Mesenchymal stem cell (in vitro differentiated cells and primary cell): ENCODE results near the gene SUB1.

ENCODE experiments used
- DNase-seq: peaks from one replicate; pipeline ENCODE4 v3.0.0-alpha.2; 2013
- H2AFZ ChIP-seq: one replicate; pipeline ENCODE4 v1.6.1; 2013; ENCODE audit warnings: low read depth, mild to moderate bottlenecking, control low read depth, inconsistent platforms, low read length, moderate library complexity
- H2AK5ac ChIP-seq: 2 replicates; pipeline ENCODE4 v1.6.1; 2013; ENCODE audit warnings: low read length, moderate library complexity, mild to moderate bottlenecking, inconsistent platforms; ENCODE audit not compliant: severe bottlenecking
- H2BK120ac ChIP-seq: one replicate; pipeline ENCODE4 v1.6.1; 2013; ENCODE audit warnings: low read depth, mild to moderate bottlenecking, inconsistent platforms, low read length, moderate library complexity
- H2BK12ac ChIP-seq, 2 experiments: one replicate each; pipeline ENCODE4 v1.6.1; 2013; ENCODE audit warnings: inconsistent platforms in 2 of 2, low read length in 2 of 2, mild to moderate bottlenecking in 2 of 2, moderate library complexity in 2 of 2, control low read depth in 1 of 2
- H2BK15ac ChIP-seq: one replicate; pipeline ENCODE4 v1.6.1; 2013; ENCODE audit warnings: mild to moderate bottlenecking, low read depth, inconsistent platforms; ENCODE audit not compliant: poor library complexity, severe bottlenecking
- H2BK5ac ChIP-seq: 2 replicates; pipeline ENCODE4 v1.6.1; 2013; ENCODE audit warnings: low read depth, mild to moderate bottlenecking, low read length, control low read depth, inconsistent platforms; ENCODE audit not compliant: poor library complexity, severe bottlenecking
- H3K14ac ChIP-seq, 2 experiments: one replicate each; pipeline ENCODE4 v1.6.1; 2013; ENCODE audit warnings: inconsistent platforms in 2 of 2, low read length in 2 of 2, control low read depth in 1 of 2, mild to moderate bottlenecking in 1 of 2, moderate library complexity in 1 of 2
- H3K18ac ChIP-seq, 2 experiments: one replicate each; pipeline ENCODE4 v1.6.1; 2013; ENCODE audit warnings: inconsistent platforms in 2 of 2, low read length in 2 of 2, control low read depth in 1 of 2, low read depth in 1 of 2, mild to moderate bottlenecking in 1 of 2
- H3K23ac ChIP-seq, 2 experiments: one replicate each; pipeline ENCODE4 v1.6.1; 2013; ENCODE audit warnings: inconsistent platforms in 2 of 2, low read length in 2 of 2, mild to moderate bottlenecking in 2 of 2, moderate library complexity in 2 of 2, control low read depth in 1 of 2
- H3K27ac ChIP-seq: 2 replicates; pipeline ENCODE4 v1.5.1; 2013; ENCODE audit warnings: mild to moderate bottlenecking, moderate library complexity, low read length, control low read depth, inconsistent platforms; ENCODE audit not compliant: poor library complexity, severe bottlenecking
- H3K27me3 ChIP-seq, 2 experiments: 2 replicates each; pipeline versions ENCODE4 v1.6.1 to v1.7.0; 2013; ENCODE audit warnings: low read length in 2 of 2, mild to moderate bottlenecking in 2 of 2, moderate library complexity in 2 of 2, control low read depth in 1 of 2, inconsistent platforms in 1 of 2; ENCODE audit not compliant: control insufficient read depth in 1 of 2, insufficient read depth in 1 of 2
- H3K36me3 ChIP-seq, 2 experiments: 2 replicates each; pipeline versions ENCODE4 v1.6.1 to v1.7.0; 2013; ENCODE audit warnings: low read length in 2 of 2, control low read depth in 1 of 2, inconsistent platforms in 1 of 2, low read depth in 1 of 2, mild to moderate bottlenecking in 1 of 2; ENCODE audit not compliant: insufficient read depth in 2 of 2, control insufficient read depth in 1 of 2
- H3K4ac ChIP-seq, 2 experiments: one replicate each; pipeline ENCODE4 v1.6.1; 2013; ENCODE audit warnings: inconsistent platforms in 2 of 2, low read length in 2 of 2, mild to moderate bottlenecking in 2 of 2, moderate library complexity in 2 of 2, control low read depth in 1 of 2, low read depth in 1 of 2
- H3K4me1 ChIP-seq: 2 replicates; pipeline ENCODE4 v1.6.1; 2013; ENCODE audit warnings: low read depth, low read length, control low read depth; ENCODE audit not compliant: control insufficient read depth, insufficient read depth
- H3K4me2 ChIP-seq: 2 replicates; pipeline ENCODE4 v1.6.1; 2013; ENCODE audit warnings: low read length, mild to moderate bottlenecking, inconsistent platforms; ENCODE audit not compliant: poor library complexity, severe bottlenecking
- H3K4me3 ChIP-seq, 2 experiments: 2 replicates each; pipeline versions ENCODE4 v1.5.1 to v1.7.0; 2013; ENCODE audit warnings: low read length in 2 of 2, mild to moderate bottlenecking in 2 of 2, control low read depth in 1 of 2, low read depth in 1 of 2; ENCODE audit not compliant: insufficient read depth in 1 of 2
- H3K79me1 ChIP-seq: replicated peaks from 2 replicates; pipeline ENCODE4 v1.6.1; 2013; ENCODE audit warnings: mild to moderate bottlenecking, control low read depth, low read length, inconsistent platforms; ENCODE audit not compliant: poor library complexity, severe bottlenecking
- H3K9ac ChIP-seq: 2 replicates; pipeline ENCODE4 v1.7.0; 2013; ENCODE audit warnings: mild to moderate bottlenecking, low read length, moderate library complexity
- H3K9me3 ChIP-seq: 2 replicates; pipeline ENCODE4 v1.7.0; 2013; ENCODE audit warnings: mild to moderate bottlenecking, low read length; ENCODE audit not compliant: control insufficient read depth
- H4K8ac ChIP-seq: one replicate; pipeline ENCODE4 v1.6.1; 2013; ENCODE audit warnings: inconsistent platforms, mild to moderate bottlenecking, low read length, moderate library complexity
- H4K91ac ChIP-seq: one replicate; pipeline ENCODE4 v1.6.1; 2013; ENCODE audit warnings: mild to moderate bottlenecking, low read length, inconsistent platforms
- WGBS: methylation state at CpG from one replicate; pipeline ENCODE4 v1.1.7; 2013; ENCODE audit warnings: mixed read lengths; 5-methylcytosine and 5-hydroxymethylcytosine counted together

The SUB1 gene

GRCh38 chr5:32539981-32540845 is 45.1 kb upstream of the SUB1 start:
- no peak overlapping the region for H2AK5ac ChIP-seq
- no peaks in the 10 kb centered on the region for H3K27me3 ChIP-seq
- no peak overlapping the region for H3K4me3 ChIP-seq
- no peak overlapping the region for H2BK120ac ChIP-seq
- no peak overlapping the region for H4K91ac ChIP-seq
- H3K4ac ChIP-seq, result no peak overlapping the region
- H3K4me1 ChIP-seq, result no peaks in the 10 kb centered on the region
- no peak overlapping the region for H4K8ac ChIP-seq
- H3K9me3 ChIP-seq, result no peaks in the 10 kb centered on the region
- no peak overlapping the region for H2BK12ac ChIP-seq
- no peak overlapping the region for H3K14ac ChIP-seq
- H2BK15ac ChIP-seq, result no peak overlapping the region
- 76% methylated on average over 6 of the region's 6 CpGs for WGBS
- no peak overlapping the region for H3K18ac ChIP-seq
- no peak for DNase-seq
- H3K36me3 ChIP-seq, result no peaks in the 10 kb centered on the region
- H3K23ac ChIP-seq, result no peak overlapping the region
- H3K4me2 ChIP-seq, result no peak overlapping the region
- no peaks in the 10 kb centered on the region for H3K79me1 ChIP-seq
- H2BK5ac ChIP-seq, result no peak overlapping the region
- H2AFZ ChIP-seq, result no peak overlapping the region
- H3K9ac ChIP-seq, result no peak overlapping the region
- H3K27ac ChIP-seq, result no peak overlapping the region

- Histone ChIP-seq H2BK5ac (no peak overlapping the region), H3K23ac (no peak overlapping the region), H3K9ac (no peak overlapping the region), H2BK15ac (no peak overlapping the region), H2AFZ (no peak overlapping the region), H3K18ac (no peak overlapping the region), H3K14ac (no peak overlapping the region), H4K91ac (no peak overlapping the region), H3K79me1 (no peaks in the 10 kb centered on the region), H3K27me3 (no peaks in the 10 kb centered on the region), H3K4me3 (no peak overlapping the region), H2AK5ac (no peak overlapping the region), H3K4me2 (no peak overlapping the region), H3K4me1 (no peaks in the 10 kb centered on the region), H2BK120ac (no peak overlapping the region), H2BK12ac (no peak overlapping the region), H3K4ac (no peak overlapping the region), H4K8ac (no peak overlapping the region), H3K9me3 (no peaks in the 10 kb centered on the region), H3K27ac (no peak overlapping the region), H3K36me3 (no peaks in the 10 kb centered on the region)
- 100% methylated on average over 3 of the region's 4 CpGs for WGBS
- DNase-seq, result no peak
Measured at GRCh38 chr5:32541241-32541640, 44.1 kb upstream of the SUB1 start.

- no peak overlapping the region for H2AK5ac ChIP-seq
- no peak overlapping the region for H3K4ac ChIP-seq
- no peak overlapping the region for H4K8ac ChIP-seq
- no peak overlapping the region for H2BK5ac ChIP-seq
- no peak overlapping the region for H2BK12ac ChIP-seq
- H3K36me3 ChIP-seq, result no peaks in the 10 kb centered on the region
- no peak overlapping the region for H3K4me2 ChIP-seq
- no peak overlapping the region for H2BK120ac ChIP-seq
- H3K18ac ChIP-seq, result no peak overlapping the region
- H3K27ac ChIP-seq, result no peak overlapping the region
- 68% methylated on average over 8 of the region's 10 CpGs for WGBS
- H2AFZ ChIP-seq, result no peak overlapping the region
- no peak overlapping the region for H3K14ac ChIP-seq
- no peaks in the 10 kb centered on the region for H3K27me3 ChIP-seq
- no peaks in the 10 kb centered on the region for H3K9me3 ChIP-seq
- H3K23ac ChIP-seq, result no peak overlapping the region
- H3K4me3 ChIP-seq, result no peak overlapping the region
- no peak overlapping the region for H4K91ac ChIP-seq
- no peaks in the 10 kb centered on the region for H3K79me1 ChIP-seq
- DNase-seq, result peak; percentile 35
- no peak overlapping the region for H2BK15ac ChIP-seq
- H3K9ac ChIP-seq, result no peak overlapping the region
- no peaks in the 10 kb centered on the region for H3K4me1 ChIP-seq
Measured at GRCh38 chr5:32542216-32543059, 42.9 kb upstream of the SUB1 start.

GRCh38 chr5:32543291-32543690 is 42.1 kb upstream of the SUB1 start:
- no peak overlapping the region for H3K4me3 ChIP-seq
- H2AFZ ChIP-seq, result no peak overlapping the region

More at GRCh38 chr5:32543291-32543690, 42.1 kb upstream of the SUB1 start:
- Histone ChIP-seq H2BK5ac (no peak overlapping the region), H3K9me3 (no peaks in the 10 kb centered on the region), H3K27ac (no peak overlapping the region), H3K18ac (no peak overlapping the region), H2BK15ac (no peak overlapping the region), H2AK5ac (no peak overlapping the region), H3K9ac (no peak overlapping the region), H3K27me3 (no peaks in the 10 kb centered on the region), H3K79me1 (no peaks in the 10 kb centered on the region), H3K4ac (no peak overlapping the region), H4K8ac (no peak overlapping the region), H3K14ac (no peak overlapping the region), H3K36me3 (no peaks in the 10 kb centered on the region), H3K4me2 (no peak overlapping the region), H3K23ac (no peak overlapping the region), H3K4me1 (no peaks in the 10 kb centered on the region), H2BK12ac (no peak overlapping the region), H2BK120ac (no peak overlapping the region), H4K91ac (no peak overlapping the region)
- no peak for DNase-seq
- WGBS, result 93% methylated on average over 8 of the region's 8 CpGs
